Measurements from ENCODE around the gene ZCCHC4.
A peak's percentile ranks its signal among the peaks of the same experiment; 100 is the strongest.

Gene ZCCHC4

GRCh38 chr4:25312496-25313200 is at the start of gene ZCCHC4:
TSS of gene ZCCHC4 (plus strand) at chr4:25312774. CDS start at chr4:25312810, 36 bp downstream.
- DNase-seq: peak; percentile 90

GRCh38 chr4:25271866-25272265 is 40.7 kb upstream of the ZCCHC4 start:
- DNase-seq: no peak

GRCh38 chr4:25280210-25280609 is 32.4 kb upstream of the ZCCHC4 start:
- no peak for DNase-seq

- DNase-seq: no peak
Measured at GRCh38 chr4:25283948-25284347, 28.6 kb upstream of the ZCCHC4 start.

- no peak for DNase-seq
Measured at GRCh38 chr4:25284466-25284865, 28.1 kb upstream of the ZCCHC4 start.

GRCh38 chr4:25290490-25291067 is 22.0 kb upstream of the ZCCHC4 start:
- no peak for DNase-seq

- DNase-seq: no peak
Measured at GRCh38 chr4:25291158-25291733, 21.3 kb upstream of the ZCCHC4 start.

- no peak for DNase-seq
Measured at GRCh38 chr4:25297528-25298242, 14.9 kb upstream of the ZCCHC4 start.

GRCh38 chr4:25299476-25300203 is 12.9 kb upstream of the ZCCHC4 start:
- no peak for DNase-seq

- DNase-seq: no peak
Measured at GRCh38 chr4:25301471-25301870, 11.1 kb upstream of the ZCCHC4 start.

- no peak for DNase-seq
Measured at GRCh38 chr4:25302626-25303025, 9.9 kb upstream of the ZCCHC4 start.

GRCh38 chr4:25303578-25303977 is 9.0 kb upstream of the ZCCHC4 start:
- no peak for DNase-seq

- no peak for DNase-seq
Measured at GRCh38 chr4:25306518-25307057, 6.0 kb upstream of the ZCCHC4 start.

GRCh38 chr4:25307596-25307995 is 5.0 kb upstream of the ZCCHC4 start:
- no peak for DNase-seq

GRCh38 chr4:25308306-25308705 is 4.3 kb upstream of the ZCCHC4 start:
- peak; percentile 23 for DNase-seq

GRCh38 chr4:25308761-25309160 is 3.8 kb upstream of the ZCCHC4 start:
- peak; percentile 54 for DNase-seq

GRCh38 chr4:25310066-25310802 is 2.3 kb upstream of the ZCCHC4 start:
- no peak for DNase-seq

- DNase-seq: no peak
Measured at GRCh38 chr4:25310803-25311166, 1.8 kb upstream of the ZCCHC4 start.

- no peak for DNase-seq
Measured at GRCh38 chr4:25313201-25313895, 774 bp downstream of the ZCCHC4 start.

GRCh38 chr4:25320336-25320735 is 7.8 kb downstream of the ZCCHC4 start:
- DNase-seq: peak; percentile 67

- peak; percentile 81 for DNase-seq
Measured at GRCh38 chr4:25320773-25321172, 8.2 kb downstream of the ZCCHC4 start.

All from fibroblast of skin of right biceps (primary cell).